ENCODE measurements around the gene CR1.
"Not testable (repeated sequence)": the region's sequence is repeated elsewhere in the genome, so short reads cannot be mapped to it uniquely, and the experiment has no call there.

DNA sequence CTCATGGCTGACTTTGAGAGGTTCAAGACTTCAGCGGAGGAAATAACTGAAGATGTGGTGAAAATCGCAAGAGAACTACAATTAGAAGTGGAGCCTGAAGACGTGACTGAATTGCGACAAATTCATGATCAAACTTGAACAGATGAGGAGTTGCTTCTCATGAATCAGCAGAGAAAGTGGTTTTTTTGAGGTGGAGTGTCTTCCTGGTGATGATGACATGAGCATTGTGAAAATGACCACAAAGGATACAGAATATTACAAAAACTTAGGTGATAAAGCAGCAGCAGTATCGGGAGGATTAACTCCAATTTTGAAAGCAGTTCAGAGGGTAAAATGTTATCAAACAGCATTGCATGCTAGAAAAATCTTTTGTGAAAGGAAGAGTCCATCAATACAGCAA, 58.9 kb downstream of the CR1 start:
- TF ChIP-seq, protein P1, sequence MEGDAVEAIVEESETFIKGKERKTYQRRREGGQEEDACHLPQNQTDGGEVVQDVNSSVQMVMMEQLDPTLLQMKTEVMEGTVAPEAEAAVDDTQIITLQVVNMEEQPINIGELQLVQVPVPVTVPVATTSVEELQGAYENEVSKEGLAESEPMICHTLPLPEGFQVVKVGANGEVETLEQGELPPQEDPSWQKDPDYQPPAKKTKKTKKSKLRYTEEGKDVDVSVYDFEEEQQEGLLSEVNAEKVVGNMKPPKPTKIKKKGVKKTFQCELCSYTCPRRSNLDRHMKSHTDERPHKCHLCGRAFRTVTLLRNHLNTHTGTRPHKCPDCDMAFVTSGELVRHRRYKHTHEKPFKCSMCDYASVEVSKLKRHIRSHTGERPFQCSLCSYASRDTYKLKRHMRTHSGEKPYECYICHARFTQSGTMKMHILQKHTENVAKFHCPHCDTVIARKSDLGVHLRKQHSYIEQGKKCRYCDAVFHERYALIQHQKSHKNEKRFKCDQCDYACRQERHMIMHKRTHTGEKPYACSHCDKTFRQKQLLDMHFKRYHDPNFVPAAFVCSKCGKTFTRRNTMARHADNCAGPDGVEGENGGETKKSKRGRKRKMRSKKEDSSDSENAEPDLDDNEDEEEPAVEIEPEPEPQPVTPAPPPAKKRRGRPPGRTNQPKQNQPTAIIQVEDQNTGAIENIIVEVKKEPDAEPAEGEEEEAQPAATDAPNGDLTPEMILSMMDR (IDR thresholded peaks at IDR 0.05) = not testable (repeated sequence)
- TF ChIP-seq EZH2, EZH2phosphoT487 (IDR thresholded peaks at IDR 0.05): not testable (repeated sequence)

Measured in neural progenitor cell (in vitro differentiated cells).